ENCODE measurements around the gene S1PR2. TPM values are rescaled to one million over a fixed set of nuclear protein-coding genes. Genes with fewer than 3 reads are reported as not detected.

S1PR2 gene
- total and polyA plus RNA-seq, 9 of the 15 experiments (the other 6 are each of a cell fraction or from before 2014, with no cell fraction given): 1.5 to 3.9 (median 2.0) TPM

- TF ChIP-seq CTCF (IDR thresholded peaks at IDR 0.05 in 2 of 3, conservative IDR thresholded peaks at IDR 0.05 in 1 of 3; ENCODE audit: insufficient read depth in 2 of 3, low read depth in 1 of 3, low read length in 3 of 3) (peak; percentile 61 to 73 (median 70)), SMARCA5 (IDR thresholded peaks at IDR 0.05) (0 out of 2 replicates have a peak, but pooled peaks have one; percentile 30), MAX (CRISPR knock-in tag; IDR thresholded peaks at IDR 0.05) (0 out of 2 replicates have a peak, but pooled peaks have one; percentile 4), SMAD3 (CRISPR knock-in tag; conservative IDR thresholded peaks at IDR 0.05) (no peak), REST (IDR thresholded peaks at IDR 0.05; ENCODE audit: borderline replicate concordance) (peak; percentile 64; the same call in 1 of the 2 replicates), REST (CRISPR knock-in tag; IDR thresholded peaks at IDR 0.05; ENCODE audit: low read depth) (no peak), MAZ (CRISPR knock-in tag; conservative IDR thresholded peaks at IDR 0.05 in 1 of 2, IDR thresholded peaks at IDR 0.05 in 1 of 2) (0 out of 4 replicates have a peak, but pooled peaks of 1 of the 2 experiments have one; percentile 36), ATF1 (CRISPR knock-in tag; IDR thresholded peaks at IDR 0.05) (no peak), ATF1 (tag; IDR thresholded peaks at IDR 0.05) (0 out of 2 replicates have a peak, but pooled peaks have one; percentile 9), KDM1A (IDR thresholded peaks at IDR 0.05) (0 out of 4 replicates have a peak, but pooled peaks of 1 of the 2 experiments have one; percentile 34), SOX6 (IDR thresholded peaks at IDR 0.05) (no peak), NONO (IDR thresholded peaks at IDR 0.05; ENCODE audit: low read depth in 2 of 2, low read length in 1 of 2) (no peak)
- TF ChIP-seq, protein P1, sequence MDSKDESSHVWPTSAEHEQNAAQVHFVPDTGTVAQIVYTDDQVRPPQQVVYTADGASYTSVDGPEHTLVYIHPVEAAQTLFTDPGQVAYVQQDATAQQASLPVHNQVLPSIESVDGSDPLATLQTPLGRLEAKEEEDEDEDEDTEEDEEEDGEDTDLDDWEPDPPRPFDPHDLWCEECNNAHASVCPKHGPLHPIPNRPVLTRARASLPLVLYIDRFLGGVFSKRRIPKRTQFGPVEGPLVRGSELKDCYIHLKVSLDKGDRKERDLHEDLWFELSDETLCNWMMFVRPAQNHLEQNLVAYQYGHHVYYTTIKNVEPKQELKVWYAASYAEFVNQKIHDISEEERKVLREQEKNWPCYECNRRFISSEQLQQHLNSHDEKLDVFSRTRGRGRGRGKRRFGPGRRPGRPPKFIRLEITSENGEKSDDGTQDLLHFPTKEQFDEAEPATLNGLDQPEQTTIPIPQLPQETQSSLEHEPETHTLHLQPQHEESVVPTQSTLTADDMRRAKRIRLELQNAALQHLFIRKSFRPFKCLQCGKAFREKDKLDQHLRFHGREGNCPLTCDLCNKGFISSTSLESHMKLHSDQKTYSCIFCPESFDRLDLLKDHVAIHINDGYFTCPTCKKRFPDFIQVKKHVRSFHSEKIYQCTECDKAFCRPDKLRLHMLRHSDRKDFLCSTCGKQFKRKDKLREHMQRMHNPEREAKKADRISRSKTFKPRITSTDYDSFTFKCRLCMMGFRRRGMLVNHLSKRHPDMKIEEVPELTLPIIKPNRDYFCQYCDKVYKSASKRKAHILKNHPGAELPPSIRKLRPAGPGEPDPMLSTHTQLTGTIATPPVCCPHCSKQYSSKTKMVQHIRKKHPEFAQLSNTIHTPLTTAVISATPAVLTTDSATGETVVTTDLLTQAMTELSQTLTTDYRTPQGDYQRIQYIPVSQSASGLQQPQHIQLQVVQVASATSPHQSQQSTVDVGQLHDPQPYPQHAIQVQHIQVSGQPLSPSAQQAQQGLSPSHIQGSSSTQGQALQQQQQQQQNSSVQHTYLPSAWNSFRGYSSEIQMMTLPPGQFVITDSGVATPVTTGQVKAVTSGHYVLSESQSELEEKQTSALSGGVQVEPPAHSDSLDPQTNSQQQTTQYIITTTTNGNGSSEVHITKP (IDR thresholded peaks at IDR 0.05; ENCODE audit: partially characterized antibody): peak; percentile 15
Observed at GRCh38 chr19:10228920-10229319, 2.2 kb downstream of the S1PR2 start (continued).

Measured in K562 (cell line).